LNCaP clone FGC (cell line): Measurements from ENCODE around the gene RSPO1.
"Not testable (repeated sequence)": the region's sequence is repeated elsewhere in the genome, so short reads cannot be mapped to it uniquely, and the experiment has no call there.

Experiments
- DNase-seq: peaks from one replicate; pipeline ENCODE4 v3.0.0-alpha.2; 2011; ENCODE audit warnings: low read depth
- H3K4me3 ChIP-seq: 2 replicates; pipeline ENCODE4 v1.5.1; 2011; ENCODE audit warnings: mild to moderate bottlenecking, low read depth, low read length, control low read depth
- TF ChIP-seq, protein P1 (sequence below): IDR thresholded peaks from 2 replicates; pipeline ENCODE4 v1.5.1; 2012; ENCODE audit warnings: mild to moderate bottlenecking; ENCODE audit not compliant: control insufficient read depth, insufficient read depth; ENCODE audit errors: extremely low read depth

Gene RSPO1, protein sequence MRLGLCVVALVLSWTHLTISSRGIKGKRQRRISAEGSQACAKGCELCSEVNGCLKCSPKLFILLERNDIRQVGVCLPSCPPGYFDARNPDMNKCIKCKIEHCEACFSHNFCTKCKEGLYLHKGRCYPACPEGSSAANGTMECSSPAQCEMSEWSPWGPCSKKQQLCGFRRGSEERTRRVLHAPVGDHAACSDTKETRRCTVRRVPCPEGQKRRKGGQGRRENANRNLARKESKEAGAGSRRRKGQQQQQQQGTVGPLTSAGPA

DNA sequence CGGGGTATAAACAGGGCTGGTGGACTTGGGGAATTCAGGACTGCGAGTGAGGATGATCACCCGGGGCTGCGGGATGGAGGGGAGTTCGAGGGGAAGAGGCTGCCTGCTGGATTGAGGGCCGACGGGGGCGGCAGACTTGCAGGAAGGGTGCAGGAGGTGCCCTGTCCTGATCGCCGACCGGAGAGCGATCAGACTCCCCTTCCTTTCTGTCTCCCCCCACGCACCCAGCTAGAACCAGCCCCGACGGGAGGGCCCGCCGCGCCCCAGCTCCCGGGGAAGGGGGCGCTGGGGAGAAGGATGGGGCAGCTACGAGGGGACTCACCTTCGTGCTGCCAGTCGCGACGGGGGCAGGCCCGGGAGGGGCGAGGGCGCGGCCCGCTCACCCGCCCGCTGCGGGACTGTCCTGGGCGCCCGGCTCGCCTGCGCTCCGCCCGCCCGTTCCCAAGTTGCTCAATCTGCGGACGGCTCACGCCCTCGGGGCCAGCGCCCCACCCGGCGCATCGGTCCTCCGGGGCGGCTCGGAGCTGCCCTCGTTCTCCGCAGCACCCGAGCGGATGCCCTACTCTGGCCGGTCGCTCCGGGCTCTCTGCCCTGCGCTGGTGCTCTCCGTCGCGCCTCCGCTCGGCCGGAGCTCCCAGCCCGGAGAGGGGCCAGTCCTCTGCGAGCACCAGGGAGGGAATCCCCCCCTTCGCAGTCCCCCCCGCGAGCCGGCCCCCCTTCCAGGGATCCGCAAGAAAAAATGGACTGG lies at the start of gene RSPO1:
RSPO1 (minus strand) TSS at position 649 of the 748 bp plus-strand sequence. CDS start 5,231 bp downstream, outside the sequence.
- TF ChIP-seq, protein P1, sequence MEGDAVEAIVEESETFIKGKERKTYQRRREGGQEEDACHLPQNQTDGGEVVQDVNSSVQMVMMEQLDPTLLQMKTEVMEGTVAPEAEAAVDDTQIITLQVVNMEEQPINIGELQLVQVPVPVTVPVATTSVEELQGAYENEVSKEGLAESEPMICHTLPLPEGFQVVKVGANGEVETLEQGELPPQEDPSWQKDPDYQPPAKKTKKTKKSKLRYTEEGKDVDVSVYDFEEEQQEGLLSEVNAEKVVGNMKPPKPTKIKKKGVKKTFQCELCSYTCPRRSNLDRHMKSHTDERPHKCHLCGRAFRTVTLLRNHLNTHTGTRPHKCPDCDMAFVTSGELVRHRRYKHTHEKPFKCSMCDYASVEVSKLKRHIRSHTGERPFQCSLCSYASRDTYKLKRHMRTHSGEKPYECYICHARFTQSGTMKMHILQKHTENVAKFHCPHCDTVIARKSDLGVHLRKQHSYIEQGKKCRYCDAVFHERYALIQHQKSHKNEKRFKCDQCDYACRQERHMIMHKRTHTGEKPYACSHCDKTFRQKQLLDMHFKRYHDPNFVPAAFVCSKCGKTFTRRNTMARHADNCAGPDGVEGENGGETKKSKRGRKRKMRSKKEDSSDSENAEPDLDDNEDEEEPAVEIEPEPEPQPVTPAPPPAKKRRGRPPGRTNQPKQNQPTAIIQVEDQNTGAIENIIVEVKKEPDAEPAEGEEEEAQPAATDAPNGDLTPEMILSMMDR: no peak
- no peak within 1 kb of the TSS for H3K4me3 ChIP-seq
- no peak for DNase-seq

DNA sequence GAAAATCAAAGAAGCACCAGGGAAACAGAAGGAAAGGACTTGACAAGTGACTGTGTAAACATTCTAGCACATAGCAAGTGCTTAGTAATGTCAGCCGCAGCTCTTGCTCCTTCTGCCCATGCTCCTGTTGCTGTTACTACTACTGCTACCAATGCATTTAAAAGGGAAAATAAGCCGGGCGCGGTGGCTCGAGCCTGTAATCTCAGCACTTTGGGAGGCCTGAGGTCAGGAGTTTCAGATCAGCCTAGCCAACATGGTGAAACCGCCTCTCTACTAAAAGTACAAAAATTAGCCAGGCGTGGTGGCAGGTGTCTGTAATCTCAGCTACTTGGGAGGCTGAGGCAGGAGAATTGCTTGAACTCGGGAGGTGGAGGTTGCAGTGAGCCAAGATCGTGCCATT lies 49.5 kb upstream of the RSPO1 start:
- H3K4me3 ChIP-seq, DNase-seq: not testable (repeated sequence)

DNA sequence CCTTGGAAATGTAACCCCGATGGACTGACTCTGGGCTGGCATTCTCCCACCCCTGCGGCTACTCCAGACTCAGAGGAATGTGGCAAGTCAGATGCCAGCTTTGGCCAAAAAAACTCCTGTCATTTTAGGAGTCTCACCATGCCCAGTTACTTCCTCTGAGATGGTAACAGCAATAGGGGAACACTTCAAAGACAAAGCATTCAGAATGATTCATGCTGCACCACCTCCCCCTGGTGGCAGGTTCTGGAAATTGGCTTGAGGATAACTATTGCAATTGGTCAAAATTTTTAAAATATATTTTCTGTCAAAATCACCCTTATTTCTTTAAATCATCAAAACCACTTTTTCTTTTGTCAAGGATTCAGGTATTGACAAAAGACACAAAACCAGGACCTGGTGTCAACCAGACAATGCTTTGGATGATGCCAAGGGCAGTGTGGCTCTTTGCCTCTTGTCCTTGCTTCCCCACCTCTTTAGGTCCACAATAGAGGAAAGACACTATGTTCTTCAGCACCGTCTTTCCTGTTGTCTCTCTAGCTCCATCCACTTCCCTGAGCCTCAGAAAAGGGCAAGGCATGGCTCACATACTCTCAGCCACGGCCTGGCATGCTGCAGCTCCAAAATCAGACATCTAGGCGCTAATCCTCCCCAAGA lies 47.8 kb upstream of the RSPO1 start:
- TF ChIP-seq, protein P1: peak; percentile 82
- H3K4me3 ChIP-seq: no peak overlapping the region
- DNase-seq: no peak

DNA sequence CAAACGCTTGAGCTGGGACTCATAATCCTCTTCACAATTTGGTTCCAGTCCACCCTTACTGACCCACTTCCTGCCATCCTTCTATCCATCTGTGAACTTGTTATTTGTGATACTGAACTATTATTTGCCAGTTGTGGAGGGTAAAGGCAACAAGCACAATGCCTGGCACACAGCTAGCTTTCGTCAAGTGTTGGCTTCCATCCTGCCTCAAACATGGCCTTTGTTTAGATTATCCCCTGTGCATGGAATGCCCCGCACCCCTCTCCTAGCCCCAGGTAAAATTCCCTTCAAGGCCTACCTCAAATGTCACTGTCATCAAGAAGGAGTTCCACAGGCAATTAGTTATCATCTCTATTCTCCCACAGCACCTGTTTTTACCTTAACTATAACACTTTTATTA lies 46.2 kb upstream of the RSPO1 start:
- no peak overlapping the region for H3K4me3 ChIP-seq
- TF ChIP-seq, protein P1: no peak
- no peak for DNase-seq

DNA sequence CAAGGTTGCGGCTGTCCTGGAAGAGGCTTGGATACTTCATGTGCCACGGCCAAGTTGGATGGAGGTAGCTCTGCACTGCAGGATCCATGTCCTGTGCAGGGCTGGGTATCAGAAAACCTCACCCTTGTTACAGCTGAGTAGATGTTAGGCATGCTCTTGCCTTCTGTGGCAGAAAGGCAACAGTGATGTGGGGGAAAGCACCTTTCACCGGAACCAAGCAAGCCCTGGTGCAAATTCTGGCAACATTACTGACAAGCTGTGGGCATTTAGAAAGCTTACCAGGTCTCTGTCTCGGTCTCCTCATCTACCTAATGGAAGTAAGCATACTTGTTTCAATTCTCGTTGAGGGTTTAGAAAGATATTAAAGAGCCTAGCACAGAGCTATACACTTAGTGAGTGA lies 43.1 kb upstream of the RSPO1 start:
- TF ChIP-seq, protein P1: no peak
- no peak overlapping the region for H3K4me3 ChIP-seq
- DNase-seq: no peak

DNA sequence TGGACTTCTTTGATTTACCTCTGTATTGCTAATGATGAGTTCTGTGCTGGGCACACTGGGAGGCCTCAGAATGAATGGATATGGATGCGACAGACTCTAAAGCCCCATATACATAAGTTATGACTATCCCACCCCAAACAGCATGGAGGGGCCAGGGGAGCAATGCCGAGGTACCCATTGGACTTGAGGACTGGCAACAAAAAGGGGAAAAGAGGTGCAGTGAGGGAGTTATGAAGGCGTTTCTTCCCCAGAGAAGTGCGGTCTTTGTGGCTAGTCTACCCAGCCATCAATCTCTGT lies 42.4 kb upstream of the RSPO1 start:
- DNase-seq: no peak
- no peak overlapping the region for H3K4me3 ChIP-seq
- TF ChIP-seq, protein P1: no peak

DNA sequence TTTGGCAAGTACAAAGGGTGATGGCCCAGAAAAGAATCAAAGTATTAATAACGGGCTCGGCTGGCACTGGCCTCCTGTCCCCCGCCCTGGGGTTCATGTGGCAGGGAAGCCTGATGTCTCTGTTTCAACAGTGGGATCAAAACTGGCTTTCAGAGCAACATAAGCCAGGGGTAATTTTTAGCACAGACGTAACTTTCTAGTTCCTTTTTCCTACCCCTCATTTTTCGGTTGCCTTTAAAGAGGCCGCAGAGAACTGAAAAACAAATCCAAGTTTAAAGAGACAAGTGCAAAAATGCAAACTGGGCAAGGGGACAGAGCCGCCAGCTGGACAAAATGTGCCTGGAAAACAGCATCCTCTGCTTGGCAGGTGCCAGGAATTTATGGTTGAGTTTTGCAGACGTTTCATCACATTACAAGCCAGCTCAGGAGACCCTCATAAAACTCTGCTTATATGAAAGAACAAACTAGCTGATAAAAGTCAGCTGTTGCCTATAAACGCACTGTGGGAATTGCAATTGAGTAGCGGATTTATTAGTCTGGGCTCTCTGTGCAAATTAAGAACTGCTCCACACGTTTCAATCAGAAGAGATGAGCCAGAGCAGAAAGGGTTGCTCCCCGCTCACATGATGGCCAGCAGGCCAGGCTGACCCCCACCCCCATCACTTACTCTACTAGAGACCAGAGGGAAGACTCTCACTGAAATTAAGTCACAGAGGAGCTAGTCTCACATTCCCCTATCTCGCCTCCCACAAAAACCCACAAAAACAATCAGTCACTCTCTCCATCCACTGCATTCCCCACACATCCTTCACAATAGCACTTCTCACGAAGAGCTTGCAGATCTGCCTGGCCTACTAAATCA lies 41.8 kb upstream of the RSPO1 start:
- H3K4me3 ChIP-seq: no peak overlapping the region
- DNase-seq: peak; percentile 83
- TF ChIP-seq, protein P1: peak; percentile 52
